Ovary (tissue), 9 donors: ENCODE measurements around the gene SIGLEC6. TPM values are rescaled to one million over a fixed set of nuclear protein-coding genes. Genes with fewer than 3 reads are reported as not detected.

Source experiments
- DNase-seq, 5 donors: peaks; one replicate each; pipeline ENCODE4 v3.0.0-alpha.2; 2019 to 2020
- H3K27ac ChIP-seq, 2 donors: fragments of 200-600 bp; one replicate each; pipeline versions ENCODE4 v1.5.1 to v1.8.0; 2019 to 2022
- H3K27me3 ChIP-seq: fragments of 200-600 bp; one replicate; pipeline ENCODE4 v1.8.0; 2022
- H3K36me3 ChIP-seq: fragments of 200-600 bp; sonication (generic); one replicate; pipeline ENCODE4 v1.5.1; 2019
- H3K4me1 ChIP-seq: one replicate; pipeline ENCODE4 v1.8.1; 2013; ENCODE audit warnings: mild to moderate bottlenecking, moderate library complexity; ENCODE audit not compliant: insufficient read depth
- H3K4me3 ChIP-seq: fragments of 200-600 bp; sonication (generic); one replicate; pipeline ENCODE4 v1.5.1; 2017
- H3K9me3 ChIP-seq, 2 donors: fragments of 200-600 bp in 1 of 2; sonication (generic) in 1 of 2; one replicate each; pipeline versions ENCODE4 v1.5.1 to v1.8.1; 2013 to 2019; ENCODE audit warnings: mild to moderate bottlenecking in 1 of 2, moderate library complexity in 1 of 2
- EP300 ChIP-seq: sonication (generic); formaldehyde crosslinking; IDR thresholded peaks from one replicate; pipeline ENCODE4 v1.6.1; 2017; ENCODE audit warnings: antibody characterized with exemption
- POLR2A ChIP-seq: fragments of 450-650 bp; IDR thresholded peaks from one replicate; pipeline ENCODE4 v1.6.1; 2017; ENCODE audit warnings: antibody characterized with exemption, mild to moderate bottlenecking, moderate library complexity
- WGBS, 3 donors: extraction: QIAGEN DNeasy Blood & Tissue Kit in 1 of 3; methylation state at CpG; one replicate each; pipeline versions ENCODE4 v1.1.5 to v1.1.7; 2013 to 2017; 5-methylcytosine and 5-hydroxymethylcytosine counted together
- intact Hi-C, 4 donors: fragments of 100-400 bp; cut with DNase I; formaldehyde crosslinking; loops; one replicate each; pipeline versions ENCODE4 v1.11.0 to v1.15.1; 2022 to 2023
- polyA plus RNA-seq, 2 donors: library from polyadenylated mRNA; stranded (reverse); fragments of 200-250 nt in 1 of 2; fragments of 350-450 nt in 1 of 2; fragmentation: Illumina TruSeq in 1 of 2; extraction: RNeasy Lipid Tissue Mini Kit (QIAGEN cat#74804) in 1 of 2; gene quantifications; one replicate each; pipeline ENCODE4 v1.2.3, GENCODE V29; 2013 to 2014
- total RNA-seq, 7 donors: library from RNA; depleted of rRNA in 2 of 7; stranded (reverse); fragments of >200 nt in 2 of 7; fragmentation: NEBNext Ultra II Directional in 3 of 7; extraction: Animal tissue kit (Norgen Biotek cat#: 25700) in 3 of 7; gene quantifications; one replicate each; pipeline versions ENCODE4 v1.1.0 to v1.2.4, GENCODE V29; 2016 to 2023
- TF ChIP-seq, protein P1 (sequence below), 3 donors: fragments of 450-650 bp in 2 of 3; fragments of 200-600 bp in 1 of 3; IDR thresholded peaks; one replicate each; pipeline versions ENCODE4 v1.5.1 to v1.8.0; 2016 to 2022; ENCODE audit warnings: antibody characterized with exemption in 3 of 3, mild to moderate bottlenecking in 1 of 3
- donor health status: DM: no; HTN: no; CAD: no; lungs with moderate emphysema.
- donor health status: DM: no; HTN: no; CAD: no.
- donor health status: Bipolar disorder and iron deficiency.
- donor health status: DM: yes; HTN: yes; CAD: no.
- donor health status: DM: no; HTN: no; CAD: no.
- donor health status: DM: yes; HTN: yes; CAD: no.

SIGLEC6 gene
- total and polyA plus RNA-seq, 9 donors: 0.19 to 0.67 (median 0.42) TPM; not detected in 5

DNA sequence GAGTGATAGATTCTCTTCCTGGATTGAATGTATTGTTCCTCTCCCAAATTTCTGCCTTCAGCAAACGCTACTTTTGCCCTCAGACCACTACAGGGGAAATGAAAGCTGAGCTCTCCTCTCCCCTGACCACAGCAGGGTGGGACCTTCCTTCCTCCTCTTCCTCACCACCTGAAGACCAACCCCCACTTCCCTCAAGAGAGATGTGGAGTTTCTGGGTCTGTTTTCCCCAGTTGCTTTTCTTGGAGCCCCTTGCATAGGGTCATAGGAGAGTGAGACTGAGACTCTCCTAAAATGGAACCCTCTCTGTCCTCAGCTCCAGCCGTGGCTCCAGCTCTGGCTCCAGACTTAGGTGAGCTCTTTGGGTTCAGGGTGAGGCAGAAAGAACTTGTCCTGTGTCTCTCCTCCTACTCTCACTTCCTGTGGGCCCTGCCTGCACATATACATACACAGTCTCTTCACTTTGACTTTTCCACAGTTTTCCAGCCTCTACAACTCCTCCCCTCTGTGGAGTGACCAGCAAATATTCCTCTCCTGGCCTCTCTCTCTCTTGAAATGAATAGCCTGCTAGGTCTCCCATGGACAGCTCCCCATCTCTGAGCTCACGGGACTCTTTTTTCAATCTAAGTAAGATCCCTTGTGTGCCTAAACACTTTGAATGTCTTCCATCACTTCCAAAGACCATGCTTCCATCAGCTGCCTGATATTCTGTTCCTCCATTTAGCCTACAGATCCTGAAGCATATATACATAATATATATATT lies 20.4 kb upstream of the SIGLEC6 start:
- Histone ChIP-seq H3K4me1 (no peaks in the 10 kb centered on the region), H3K27ac (no peak overlapping the region), H3K27me3 (no peaks in the 10 kb centered on the region), H3K9me3 (no peaks in the 10 kb centered on the region), H3K36me3 (no peaks in the 10 kb centered on the region), H3K4me3 (no peak overlapping the region)
- WGBS, 3 donors: 45 to 50% (median 47%) methylated on average over 3 of the region's 3 CpGs
- DNase-seq: no peak
- intact Hi-C loops: no loop called here
- TF ChIP-seq, protein P1, sequence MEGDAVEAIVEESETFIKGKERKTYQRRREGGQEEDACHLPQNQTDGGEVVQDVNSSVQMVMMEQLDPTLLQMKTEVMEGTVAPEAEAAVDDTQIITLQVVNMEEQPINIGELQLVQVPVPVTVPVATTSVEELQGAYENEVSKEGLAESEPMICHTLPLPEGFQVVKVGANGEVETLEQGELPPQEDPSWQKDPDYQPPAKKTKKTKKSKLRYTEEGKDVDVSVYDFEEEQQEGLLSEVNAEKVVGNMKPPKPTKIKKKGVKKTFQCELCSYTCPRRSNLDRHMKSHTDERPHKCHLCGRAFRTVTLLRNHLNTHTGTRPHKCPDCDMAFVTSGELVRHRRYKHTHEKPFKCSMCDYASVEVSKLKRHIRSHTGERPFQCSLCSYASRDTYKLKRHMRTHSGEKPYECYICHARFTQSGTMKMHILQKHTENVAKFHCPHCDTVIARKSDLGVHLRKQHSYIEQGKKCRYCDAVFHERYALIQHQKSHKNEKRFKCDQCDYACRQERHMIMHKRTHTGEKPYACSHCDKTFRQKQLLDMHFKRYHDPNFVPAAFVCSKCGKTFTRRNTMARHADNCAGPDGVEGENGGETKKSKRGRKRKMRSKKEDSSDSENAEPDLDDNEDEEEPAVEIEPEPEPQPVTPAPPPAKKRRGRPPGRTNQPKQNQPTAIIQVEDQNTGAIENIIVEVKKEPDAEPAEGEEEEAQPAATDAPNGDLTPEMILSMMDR (IDR thresholded peaks at IDR 0.05): no peak
- TF ChIP-seq EP300 (no peak), POLR2A (no peak)

DNA sequence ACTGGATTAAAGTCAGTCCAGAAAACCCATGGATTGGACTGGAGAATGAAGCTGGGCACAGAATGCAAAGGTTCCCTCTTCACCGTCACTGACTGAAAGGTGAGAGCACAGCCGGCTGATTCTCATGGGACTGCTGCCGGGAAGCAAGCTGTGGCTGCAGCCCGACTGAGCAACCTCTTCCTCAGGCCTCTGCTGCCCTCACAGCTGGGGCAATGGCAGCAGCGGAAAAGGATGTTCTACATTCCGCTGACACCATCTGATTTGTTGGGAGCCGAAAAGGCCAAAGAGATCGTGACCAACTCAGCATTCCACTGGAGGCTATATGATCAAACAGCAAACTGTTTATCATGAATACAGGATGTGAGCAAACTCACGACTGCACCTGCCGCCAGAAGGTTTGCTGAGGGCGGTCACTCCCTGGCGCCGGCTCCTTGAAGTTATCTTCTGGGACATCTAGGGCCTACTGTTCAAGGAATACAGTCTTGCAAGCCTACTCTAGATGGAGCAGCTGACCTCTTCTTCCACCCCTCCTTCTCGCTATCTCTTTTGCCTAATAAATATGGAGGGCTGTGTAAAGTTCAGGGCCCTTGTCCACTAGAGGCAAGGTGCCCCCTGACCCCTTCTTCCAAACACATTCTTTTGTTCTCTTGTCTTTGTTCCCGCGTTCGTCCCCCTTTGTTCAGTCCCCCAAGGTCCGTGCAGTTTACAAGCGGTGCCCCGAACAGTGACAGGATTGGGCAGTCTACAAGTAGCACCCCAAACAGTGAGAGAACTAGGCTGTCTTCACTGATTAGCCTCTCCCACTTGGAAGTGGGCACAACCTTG lies 19.6 kb upstream of the SIGLEC6 start:
- DNase-seq: no peak
- Histone ChIP-seq H3K4me3 (no peak overlapping the region), H3K27ac (no peak overlapping the region), H3K9me3 (no peaks in the 10 kb centered on the region), H3K36me3 (no peaks in the 10 kb centered on the region), H3K27me3 (no peaks in the 10 kb centered on the region), H3K4me1 (no peaks in the 10 kb centered on the region)
- intact Hi-C loops: no loop called here
- WGBS, 3 donors: 75 to 83% (median 82%) methylated on average over 20 of the region's 20 CpGs
- no peak for TF ChIP-seq POLR2A
- TF ChIP-seq EP300: no peak
- TF ChIP-seq, protein P1 (IDR thresholded peaks at IDR 0.05): no peak

DNA sequence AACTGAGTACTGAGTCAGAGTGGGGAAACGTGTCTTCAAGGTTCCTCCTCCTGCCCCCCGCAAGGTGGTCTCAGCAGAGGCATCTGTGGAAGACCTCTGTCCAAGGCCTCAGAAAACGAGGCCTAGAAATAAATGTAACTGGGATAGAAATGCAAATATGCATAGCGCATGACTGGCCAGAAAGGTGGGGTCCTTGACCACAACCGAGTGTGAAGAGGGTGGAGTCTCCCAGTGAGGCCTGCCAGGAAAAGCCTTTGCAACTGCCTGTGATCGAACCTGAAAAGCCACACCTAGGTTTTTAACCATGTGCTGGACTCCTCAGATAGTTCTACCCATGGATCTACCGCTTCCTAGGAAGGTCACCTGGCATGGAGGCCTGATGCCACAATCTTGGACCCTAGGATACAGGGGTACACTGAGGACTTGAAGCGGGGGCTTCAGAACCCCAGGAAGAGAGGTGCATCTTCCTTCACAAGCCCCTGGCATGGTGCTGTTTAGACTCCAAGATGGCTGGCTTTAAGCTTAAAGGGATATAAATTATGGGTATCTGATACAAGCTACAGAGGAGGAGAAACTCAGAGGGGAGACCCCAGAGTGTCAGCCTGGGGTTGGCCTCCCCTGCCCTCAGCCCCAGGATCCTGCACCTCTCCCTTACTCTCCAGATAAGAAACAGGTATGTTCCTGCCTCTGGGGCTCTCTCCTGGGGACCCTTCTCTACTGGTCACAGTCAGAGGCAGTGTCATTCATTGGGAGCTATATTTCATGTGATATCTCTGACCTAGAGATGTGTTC lies 18.3 kb upstream of the SIGLEC6 start:
- H3K9me3 ChIP-seq: no peaks in the 10 kb centered on the region
- H3K27me3 ChIP-seq: no peaks in the 10 kb centered on the region
- H3K4me1 ChIP-seq: no peaks in the 10 kb centered on the region
- H3K36me3 ChIP-seq: no peaks in the 10 kb centered on the region
- TF ChIP-seq POLR2A (no peak), EP300 (no peak)
- 57 to 68% (median 58%) methylated on average over 8 of the region's 8 CpGs for WGBS, 3 donors
- no peak for DNase-seq
- H3K27ac ChIP-seq: no peak overlapping the region
- intact Hi-C loops: no loop called here
- H3K4me3 ChIP-seq: no peak overlapping the region

- H3K4me3 ChIP-seq: no peak overlapping the region
- H3K27me3 ChIP-seq: no peaks in the 10 kb centered on the region
- no peaks in the 10 kb centered on the region for H3K4me1 ChIP-seq
- TF ChIP-seq EP300: no peak
- TF ChIP-seq, protein P1 (IDR thresholded peaks at IDR 0.05): no peak
- no peak overlapping the region for H3K27ac ChIP-seq
- 61 to 70% (median 61%) methylated on average over 4 of the region's 4 CpGs for WGBS, 3 donors
- DNase-seq: no peak
- intact Hi-C loops: no loop called here
- no peaks in the 10 kb centered on the region for H3K9me3 ChIP-seq
- H3K36me3 ChIP-seq: no peaks in the 10 kb centered on the region
Observed at GRCh38 chr19:51548891-51549305, 17.4 kb upstream of the SIGLEC6 start.
